NCI-H1694 (cell line): ENCODE measurements around the gene WASF2.
"Not testable (repeated sequence)": the region's sequence is repeated elsewhere in the genome, so short reads cannot be mapped to it uniquely, and the experiment has no call there.

Experiments
- DNase-seq: peaks from one replicate; lab custom pipeline; 2025; lab: John Stamatoyannopoulos, UW

The WASF2 gene

DNA sequence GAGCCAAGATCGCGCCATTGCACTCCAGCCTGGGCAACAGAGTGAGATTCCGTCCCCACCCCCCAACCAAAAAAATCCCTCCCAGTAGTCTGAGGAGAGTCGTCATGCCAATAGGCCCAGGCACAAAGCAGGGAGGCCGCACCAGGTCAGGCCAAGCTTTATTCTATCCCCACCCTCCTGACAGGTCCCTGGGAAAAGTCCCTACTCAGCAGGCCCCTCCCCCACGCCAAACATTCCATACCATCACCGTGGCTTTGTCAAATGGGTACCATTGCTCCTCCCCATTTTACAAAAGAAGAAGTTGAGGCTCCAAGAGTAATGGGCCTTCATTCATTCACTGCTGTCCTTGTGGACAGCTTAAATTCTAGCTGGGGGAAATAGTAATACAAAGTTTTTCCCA, 92.2 kb downstream of the WASF2 start:
- no peak for DNase-seq

DNA sequence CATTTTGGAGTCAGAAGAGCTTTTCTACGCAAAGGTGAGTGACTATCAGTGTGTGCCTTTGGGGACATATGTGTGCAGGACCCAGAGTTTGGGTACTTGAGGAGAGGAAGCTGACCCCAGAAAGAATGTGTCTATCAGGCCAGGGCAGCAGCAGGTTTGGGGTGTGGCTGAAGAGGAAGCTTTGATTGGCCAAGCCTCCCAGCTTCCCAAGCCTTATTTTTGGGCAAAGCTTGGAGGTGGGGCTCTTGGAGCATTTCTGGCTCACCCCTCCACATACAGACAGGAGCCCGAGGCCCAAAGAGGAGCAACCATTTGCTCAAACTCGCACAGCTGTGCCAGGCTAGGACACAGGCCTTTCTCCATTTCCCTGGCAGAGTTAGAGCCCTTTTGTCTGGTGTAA, 92.9 kb downstream of the WASF2 start:
- DNase-seq, result no peak

DNA sequence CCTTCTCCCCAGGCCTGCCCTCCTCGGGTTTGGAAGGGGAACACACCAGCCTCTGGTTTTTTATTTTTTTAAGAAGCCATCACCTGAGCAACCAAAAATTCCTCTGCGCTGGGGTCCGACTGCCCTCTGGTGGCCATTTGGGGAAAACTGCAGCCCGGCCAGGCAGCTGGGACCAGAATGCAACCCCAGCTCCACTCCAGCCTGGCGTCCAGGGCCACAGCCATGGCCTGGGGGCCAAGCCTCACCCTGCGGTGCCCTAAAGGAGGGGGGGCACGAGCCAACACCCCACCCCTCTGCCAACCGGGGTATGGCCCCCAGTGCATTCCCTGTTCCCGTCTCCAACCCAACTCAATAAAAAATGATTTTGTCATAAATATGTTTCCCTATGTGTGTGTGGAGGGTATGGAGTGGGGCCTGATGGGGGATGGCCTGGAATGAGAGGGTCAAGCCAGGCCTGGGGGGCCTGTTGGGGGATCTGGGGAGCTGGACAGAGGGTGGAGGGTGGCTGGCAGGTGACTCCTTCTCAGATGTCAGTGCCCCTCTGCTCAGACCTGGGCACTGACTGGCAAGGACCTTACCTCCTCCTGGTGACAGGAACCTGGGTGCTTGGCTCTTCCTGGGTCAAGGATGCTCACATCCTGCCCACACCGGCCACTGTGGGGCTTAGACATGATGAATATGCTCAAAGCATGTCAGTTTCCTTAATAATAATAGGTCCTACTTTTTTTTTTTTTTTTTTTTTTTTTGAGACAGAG, 94.3 kb downstream of the WASF2 start:
- DNase-seq, result peak; percentile 44

DNA sequence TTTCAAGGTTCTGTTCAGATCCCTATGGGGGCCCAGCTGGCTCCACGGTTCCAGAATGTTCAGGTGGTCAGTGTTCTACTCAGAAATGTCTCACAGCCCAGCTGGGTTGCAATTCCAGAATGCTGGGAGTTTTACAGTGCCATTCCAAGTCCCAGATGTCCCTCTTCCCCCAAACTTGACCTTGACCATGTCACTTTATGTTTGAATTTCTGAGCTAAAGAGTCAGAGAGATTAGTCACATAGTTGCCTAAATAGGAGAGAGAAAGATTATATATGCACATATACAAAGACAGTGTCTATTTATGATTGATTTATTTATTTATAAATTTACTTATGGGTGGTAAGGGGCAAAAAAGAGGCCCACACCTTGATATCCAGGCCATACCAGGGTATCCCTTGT, 95.0 kb downstream of the WASF2 start:
- DNase-seq, result no peak

DNA sequence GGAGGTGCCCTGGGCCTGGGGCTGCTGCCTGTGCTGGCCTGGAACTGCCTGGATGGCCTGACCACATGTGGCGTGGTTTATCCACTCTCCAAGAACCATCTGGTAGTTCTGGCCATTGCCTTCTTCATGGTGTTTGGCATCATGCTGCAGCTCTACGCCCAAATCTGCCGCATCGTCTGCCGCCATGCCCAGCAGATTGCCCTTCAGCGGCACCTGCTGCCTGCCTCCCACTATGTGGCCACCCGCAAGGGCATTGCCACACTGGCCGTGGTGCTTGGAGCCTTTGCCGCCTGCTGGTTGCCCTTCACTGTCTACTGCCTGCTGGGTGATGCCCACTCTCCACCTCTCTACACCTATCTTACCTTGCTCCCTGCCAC, 95.7 kb downstream of the WASF2 start:
- DNase-seq, result no peak

DNA sequence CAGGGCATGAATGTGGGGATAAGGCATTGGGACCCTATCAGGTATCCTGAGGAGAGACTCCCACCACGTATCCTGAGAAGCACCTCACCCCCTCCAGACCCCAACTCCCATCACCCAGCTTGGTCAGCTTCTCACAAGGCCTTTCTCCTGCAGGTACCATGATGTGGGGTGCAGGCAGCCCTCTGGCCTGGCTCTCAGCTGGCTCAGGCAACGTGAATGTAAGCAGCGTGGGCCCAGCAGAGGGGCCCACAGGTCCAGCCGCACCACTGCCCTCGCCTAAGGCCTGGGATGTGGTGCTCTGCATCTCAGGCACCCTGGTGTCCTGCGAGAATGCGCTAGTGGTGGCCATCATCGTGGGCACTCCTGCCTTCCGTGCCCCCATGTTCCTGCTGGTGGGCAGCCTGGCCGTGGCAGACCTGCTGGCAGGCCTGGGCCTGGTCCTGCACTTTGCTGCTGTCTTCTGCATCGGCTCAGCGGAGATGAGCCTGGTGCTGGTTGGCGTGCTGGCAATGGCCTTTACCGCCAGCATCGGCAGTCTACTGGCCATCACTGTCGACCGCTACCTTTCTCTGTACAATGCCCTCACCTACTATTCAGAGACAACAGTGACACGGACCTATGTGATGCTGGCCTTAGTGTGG, 96.2 kb downstream of the WASF2 start:
- no peak for DNase-seq

DNA sequence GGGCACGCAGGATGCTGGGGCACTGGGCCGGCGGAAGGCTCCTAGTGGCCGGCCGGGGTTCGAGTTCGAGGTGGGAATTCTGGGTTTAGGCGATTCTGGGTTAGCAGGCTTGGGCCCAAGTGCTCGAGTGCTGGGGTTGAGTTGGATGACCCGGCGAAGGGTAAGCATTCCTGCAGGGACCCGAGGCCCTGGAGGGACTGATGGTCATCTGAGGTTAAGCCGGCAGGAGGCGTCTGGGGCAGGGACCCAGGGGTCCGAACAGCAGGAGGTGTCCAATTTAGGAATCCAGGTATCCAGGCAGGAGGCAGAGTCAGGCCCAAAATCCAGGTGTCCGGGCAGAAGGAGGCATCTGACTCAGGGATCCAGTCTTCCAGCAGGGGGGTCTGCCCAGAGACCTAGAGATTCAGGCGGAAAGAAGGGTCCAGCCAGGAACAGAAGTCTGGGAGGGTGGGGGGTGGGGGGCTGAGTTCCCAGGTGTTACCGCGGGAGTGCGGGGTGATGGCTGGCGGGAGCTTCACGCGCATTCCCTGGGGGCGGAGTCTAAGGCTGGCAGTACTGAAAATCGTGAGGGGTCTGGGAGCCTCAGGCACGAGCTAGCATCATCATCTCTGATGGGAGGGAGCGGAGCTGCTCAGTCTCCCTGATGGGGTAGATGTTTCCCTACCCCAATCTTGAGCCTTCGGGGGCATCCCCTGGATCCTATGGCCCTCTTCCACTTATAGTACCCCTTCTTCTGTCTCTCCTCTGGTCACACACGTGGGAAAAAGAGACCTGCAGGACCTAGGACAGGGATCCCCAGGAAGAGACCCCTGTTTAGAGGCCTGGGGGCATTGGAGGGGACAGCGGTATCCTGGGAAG, 97.0 kb downstream of the WASF2 start:
- no peak for DNase-seq

DNA sequence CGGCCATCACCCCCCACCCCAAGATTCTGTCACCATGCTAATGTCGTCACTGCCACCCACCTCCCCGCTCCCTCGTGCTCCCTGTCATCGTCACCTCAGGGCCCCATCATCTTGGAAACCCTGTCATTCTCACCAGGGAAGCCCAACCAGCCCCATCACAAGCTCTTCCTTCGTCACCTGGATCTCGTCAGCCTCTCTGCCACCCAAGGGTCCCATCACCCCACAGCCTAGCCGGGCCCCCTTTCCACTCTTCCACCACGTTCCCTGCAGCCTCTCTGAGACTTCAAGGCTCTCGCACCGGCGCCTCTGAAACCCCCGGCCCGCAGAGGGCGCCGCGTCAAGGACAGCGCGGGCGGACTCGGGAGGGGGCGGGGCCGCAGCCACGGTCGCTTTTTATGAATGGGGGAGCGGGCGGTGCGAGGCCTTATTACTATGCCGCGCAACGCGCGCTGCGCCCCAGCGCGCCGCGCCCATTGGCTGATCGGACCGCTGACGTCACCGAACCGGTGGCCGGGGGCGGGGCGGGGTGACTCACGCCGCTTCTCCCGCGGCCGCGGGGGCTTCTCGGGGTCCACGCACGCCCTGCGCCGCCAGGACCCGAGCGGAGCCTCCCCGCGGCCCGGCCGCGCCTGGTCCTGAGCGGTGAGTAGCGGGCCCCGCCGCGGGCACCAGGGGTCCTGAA, 97.7 kb downstream of the WASF2 start, which contains the start of gene GPR3:
TSS of gene GPR3 (plus strand) at position 527 of the 682 bp plus-strand sequence. CDS start 1,177 bp downstream, outside the sequence.
- DNase-seq, result peak; percentile 80

DNA sequence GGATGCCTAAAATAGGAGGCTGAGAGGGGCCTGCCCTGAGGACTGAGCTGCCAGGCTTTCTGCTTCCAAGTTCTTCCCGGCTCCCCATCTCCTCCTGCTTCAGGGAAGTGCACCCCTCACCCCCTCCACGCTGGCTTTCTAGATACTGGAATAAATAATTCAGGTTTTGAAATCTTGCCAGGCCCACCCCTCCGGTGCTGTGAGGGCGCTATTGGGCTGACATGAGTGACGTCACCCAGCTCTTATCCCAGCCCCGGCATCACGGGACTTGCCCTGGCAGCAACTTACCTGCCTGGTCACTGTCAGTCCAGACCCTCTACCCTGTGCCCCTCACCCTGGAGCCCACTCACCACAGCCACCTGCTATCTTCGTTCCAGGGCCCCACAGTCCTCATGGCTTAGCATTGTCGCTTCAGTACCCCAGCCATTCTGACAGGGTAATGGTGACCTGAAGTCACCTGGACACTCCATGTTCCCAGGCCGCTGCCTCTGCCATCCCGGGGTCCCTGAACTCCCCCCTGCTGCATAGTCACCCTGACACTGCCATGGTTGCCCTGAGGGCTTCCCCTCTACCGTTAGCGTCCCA, 98.4 kb downstream of the WASF2 start:
- no peak for DNase-seq

DNA sequence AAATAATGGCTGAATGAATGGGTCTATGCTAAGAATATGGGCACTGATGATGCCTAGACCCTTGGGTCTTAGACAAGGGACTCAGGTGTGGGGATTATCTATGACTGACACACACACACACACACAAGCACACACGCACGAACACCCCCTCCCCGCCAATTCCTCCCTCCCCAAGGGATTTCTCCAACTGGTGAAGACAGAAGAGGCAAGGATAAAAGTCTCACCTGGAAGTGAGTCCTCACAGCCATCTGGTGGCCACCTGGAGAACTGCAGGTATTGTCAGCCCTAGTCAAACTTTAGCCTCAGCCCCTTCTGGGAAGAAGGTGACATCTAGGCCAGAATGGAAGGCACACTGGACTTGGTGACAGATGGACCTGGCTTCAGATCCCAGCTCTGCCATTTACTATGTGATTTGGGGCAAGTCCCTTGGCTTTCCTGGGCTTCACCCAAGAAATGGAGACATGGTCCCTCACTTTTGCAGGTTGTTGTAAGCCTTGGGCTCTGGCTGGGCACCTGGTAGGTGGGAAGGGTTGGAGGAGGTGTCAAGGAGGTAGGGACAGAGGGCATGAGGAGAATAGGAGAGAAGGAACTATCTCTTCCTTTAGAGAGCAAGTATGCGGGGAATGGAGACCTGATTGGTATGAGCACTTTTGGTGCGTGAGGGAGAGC, 101.5 kb downstream of the WASF2 start:
- peak; percentile 42 for DNase-seq

DNA sequence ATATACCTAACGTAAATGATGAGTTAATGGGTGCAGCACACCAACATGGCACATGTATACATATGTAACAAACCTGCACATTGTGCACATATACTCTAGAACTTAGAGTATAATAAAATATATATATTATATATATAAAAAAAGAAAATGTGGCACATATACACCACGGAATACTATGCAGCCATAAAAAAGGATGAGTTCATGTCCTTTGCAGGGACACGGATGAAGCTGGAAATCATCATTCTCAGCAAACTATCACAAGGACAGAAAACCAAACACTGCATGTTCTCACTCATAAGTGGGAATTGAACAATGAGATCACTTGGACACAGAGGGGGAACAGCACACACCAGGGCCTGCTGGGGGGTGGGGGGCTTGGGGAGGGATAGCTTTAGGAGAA, 105.2 kb downstream of the WASF2 start:
- DNase-seq, result not testable (repeated sequence)

DNA sequence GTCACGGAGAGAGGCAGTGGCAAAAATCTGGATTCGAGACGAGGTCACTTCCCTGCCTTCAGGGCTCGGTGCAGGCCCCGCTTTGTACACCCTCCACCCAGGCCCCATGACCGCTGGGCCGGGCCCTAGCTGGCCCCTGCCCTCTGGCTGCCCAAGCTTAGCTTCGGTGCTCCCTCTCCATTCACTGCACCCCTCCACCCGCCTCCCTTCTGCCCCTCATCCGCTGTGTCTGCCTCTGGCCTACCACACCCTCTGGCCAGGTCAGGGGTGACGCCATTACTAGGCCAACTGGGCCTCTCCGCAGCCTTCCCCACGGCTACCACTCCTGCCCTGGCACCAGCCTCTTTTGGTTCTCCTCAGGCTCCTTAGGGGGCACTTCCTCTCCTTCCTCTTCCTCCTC, 106.3 kb downstream of the WASF2 start:
- no peak for DNase-seq

DNA sequence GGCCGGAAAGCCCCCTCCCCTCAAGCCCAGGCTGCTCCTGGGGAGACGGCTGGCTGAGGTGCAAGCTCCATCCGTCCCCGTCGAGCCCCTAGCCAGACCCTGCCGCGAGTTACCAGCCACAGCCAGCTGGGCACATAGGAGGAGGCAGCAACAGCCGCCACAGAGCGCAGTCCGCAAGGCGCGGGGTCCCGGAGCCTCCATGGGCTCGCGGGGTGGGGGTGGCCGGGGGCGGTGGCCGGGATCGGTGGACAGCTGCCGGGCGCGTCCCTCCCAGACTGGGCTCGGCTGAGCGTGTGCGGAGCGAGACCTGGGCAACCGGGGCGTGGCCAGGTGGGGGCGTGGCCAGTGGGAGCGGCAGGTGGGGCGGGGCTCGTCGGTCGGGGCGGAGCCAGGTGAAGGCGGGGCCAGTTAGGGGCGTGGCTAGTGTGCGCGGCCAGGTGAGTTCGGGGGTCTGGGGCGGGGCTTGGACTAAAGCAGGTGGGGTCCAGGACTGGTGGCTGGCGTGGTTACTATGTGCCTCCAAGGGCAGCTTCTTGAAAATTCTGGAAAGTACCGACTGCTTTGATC, 106.8 kb downstream of the WASF2 start, which contains the start of gene CD164L2:
TSS of gene CD164L2 (minus strand) at position 295 of the 567 bp plus-strand sequence. CDS start at position 201, 94 bp downstream.
- no peak for DNase-seq

DNA sequence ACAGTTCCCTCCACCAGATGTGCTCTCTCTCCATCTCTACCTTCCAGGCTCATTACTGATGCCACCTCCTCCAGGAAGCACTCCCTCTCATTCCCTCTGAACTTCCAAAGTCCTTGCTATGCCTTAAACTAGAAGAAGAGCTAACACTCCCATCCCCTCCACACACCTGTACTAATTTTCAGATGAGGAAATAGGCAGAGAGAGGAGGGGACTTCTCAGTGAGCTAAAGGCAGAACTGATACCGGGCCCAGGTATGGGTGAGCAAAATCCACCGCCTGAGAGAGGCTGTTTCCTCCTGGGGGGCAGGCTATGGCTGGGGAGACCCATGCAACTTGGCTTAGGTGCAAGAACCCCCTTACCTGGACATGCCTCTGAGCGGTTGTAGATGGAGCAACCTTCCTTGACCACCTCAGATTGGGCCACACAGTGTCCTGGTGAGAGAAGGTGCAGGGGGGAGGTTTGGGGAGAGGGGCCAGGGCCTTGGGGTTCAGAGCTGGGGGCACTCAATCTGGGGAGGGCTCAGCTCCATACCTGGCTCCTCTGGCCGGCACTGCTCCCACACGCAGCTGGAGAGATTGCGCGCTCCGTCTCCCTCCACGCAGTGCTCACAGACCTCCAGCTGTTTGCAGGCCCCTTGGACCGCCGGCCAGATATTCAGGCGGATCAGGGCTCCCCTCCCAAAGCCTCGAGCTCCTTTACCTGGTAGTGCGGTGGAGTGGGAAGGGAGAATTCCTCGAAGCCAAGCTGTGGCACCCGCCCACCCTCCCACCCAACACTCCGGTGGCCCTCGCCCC, 107.8 kb downstream of the WASF2 start:
- DNase-seq, result no peak

DNA sequence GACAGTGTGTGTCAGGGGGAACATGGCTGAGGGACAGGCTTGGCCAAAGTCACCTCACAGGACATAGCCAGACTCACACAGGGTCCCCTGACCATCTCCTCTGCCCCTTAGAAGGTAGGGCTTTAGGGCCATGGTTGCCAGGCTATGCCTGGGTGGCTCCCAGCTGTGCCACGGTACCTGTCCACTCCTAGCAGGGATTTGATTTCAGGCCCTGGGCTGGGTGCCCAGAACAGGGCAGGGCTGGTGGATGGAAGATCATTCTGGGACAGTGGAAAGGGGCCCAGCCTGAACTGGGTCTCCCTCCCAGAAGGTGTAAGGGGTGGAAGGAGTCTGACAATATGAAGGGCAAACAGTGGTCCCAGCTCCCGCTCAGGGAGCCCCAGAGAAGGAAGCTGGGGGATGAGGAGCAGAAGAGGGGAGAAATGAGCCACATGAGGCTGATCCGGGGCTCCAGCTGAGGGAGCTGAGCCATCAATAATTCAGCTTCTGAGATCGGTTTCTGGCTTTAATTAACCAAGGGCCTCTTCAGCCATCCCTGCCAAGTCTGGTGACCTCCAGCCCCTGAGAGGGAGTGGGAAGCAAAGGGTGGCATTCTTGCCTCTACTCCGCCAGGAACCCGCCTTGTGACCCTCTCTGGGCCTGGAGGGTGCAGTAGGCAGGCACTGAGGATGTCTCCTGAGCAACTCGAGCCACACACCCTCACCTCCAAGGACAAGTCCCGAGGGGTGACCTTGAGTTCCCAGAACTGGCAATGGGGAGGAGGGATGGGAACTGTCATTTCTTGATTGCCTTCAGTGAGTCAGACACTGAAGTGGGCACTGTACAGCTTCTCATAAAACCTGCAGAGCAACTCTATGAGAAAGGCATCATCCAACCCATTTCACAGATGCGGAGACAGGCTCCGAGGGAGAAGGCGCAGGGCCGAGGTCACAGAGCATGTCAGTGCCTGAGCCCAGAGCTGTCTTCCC, 108.9 kb downstream of the WASF2 start:
- DNase-seq, result no peak

DNA sequence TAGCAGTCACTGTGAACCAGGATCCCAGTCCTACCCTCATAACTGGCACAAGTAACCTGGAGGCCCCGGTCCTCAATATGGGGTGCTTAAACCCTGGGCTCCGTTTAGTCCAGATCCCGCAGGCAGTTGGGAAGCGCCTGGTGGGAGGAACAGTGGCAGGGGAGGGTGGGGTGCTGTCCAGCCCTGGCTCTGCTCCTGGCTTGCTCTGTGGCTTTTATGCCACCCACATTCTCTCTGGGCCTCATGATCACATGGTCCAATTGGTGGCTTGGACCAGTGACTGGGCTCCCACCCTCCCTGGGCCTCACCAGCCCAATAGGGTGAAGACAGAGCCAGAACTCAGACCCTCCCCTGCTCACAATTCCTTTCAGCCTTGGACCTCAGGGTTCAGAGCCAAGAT, 109.7 kb downstream of the WASF2 start:
- no peak for DNase-seq

DNA sequence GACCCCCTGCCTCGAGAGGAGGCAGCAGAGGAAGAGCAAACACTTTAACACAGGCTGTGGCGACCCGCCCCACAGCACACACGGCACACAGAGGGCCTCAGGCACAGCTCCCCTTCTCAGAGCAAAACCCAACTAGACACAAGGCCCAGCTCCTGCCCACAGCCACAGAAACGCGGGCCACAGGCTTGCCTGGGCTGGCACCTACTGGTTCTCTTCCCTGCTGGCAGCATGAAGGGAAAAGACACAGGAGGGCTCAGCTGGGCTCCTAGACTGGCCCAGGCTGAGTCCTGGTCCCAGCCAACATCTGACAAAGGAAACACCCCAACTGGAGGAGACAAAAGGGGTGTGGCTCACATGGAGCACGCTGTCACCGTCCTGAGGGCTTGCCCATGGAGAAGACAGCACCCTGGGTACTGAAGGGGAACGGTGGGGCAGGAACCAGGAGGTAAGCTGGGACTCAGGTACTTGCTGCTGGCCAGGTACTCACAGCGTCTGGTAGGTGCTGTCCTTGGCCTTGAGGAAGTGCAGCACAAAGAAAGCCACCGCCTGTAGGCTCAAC, 110.3 kb downstream of the WASF2 start:
- no peak for DNase-seq

DNA sequence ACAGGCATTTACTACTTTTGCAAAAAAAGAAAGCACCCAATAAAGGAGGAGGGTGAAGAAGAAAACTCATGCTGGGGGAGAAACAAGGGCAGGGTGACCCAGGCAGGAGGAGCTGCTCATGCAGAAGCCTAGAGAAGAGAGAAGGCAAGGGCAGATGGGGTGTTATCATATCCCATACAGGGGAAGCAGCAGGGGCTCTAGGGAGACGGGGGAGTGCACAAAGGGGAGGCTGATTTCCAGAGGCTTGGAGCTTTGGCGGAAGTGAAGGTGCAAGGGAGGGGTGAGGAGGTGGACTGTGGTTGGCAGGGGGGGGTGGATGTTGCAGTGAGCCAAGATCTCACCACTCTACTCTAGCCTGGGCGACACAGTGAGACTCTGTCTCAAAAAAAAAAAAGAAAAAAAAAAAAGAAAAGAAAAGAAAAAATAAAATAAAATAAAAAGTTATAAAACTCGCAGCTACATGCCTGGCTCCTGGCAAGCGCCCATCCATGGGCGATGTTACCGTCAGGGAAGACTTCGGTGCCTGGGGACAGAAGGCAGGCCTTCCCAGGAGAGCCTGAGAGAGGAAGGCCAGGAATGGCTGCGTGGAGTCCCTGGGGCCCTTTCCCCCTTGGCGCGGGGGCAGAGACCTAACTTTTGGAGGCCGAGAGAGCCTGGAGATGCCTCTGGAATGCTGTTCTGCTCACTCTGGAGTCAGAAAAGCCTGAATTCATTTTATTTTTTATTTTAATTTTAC, 112.0 kb downstream of the WASF2 start:
- DNase-seq, result no peak
